Globus pallidus (tissue), 1 donor: ENCODE measurements around the gene RPL35A.
"Not testable (repeated sequence)": the region's sequence is repeated elsewhere in the genome, so short reads cannot be mapped to it uniquely, and the experiment has no call there.

ENCODE experiments used
- DNase-seq: peaks from one replicate; pipeline ENCODE4 v3.0.0-alpha.2; 2015; ENCODE audit warnings: low spot score

Gene RPL35A

DNA sequence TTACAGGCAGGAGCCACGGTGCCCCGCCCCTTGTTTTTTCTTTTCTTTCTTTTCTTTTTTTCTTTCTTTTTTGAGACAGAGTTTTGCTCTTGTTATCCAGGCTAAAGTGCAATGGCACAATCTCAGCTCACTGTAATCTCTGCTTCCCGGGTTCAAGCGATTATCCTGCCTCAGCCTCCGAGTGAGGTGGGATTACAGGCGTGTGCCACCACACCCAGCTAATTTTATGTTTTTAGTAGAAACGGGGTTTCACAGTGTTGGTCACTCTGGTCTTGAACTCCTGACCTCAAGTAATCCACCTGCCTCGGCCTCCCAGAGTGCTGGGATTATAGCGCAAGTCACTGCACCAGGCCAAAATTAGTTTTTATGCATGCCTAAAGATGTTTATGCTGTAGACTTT lies 2.5 kb downstream of the RPL35A start:
- DNase-seq: no peak

DNA sequence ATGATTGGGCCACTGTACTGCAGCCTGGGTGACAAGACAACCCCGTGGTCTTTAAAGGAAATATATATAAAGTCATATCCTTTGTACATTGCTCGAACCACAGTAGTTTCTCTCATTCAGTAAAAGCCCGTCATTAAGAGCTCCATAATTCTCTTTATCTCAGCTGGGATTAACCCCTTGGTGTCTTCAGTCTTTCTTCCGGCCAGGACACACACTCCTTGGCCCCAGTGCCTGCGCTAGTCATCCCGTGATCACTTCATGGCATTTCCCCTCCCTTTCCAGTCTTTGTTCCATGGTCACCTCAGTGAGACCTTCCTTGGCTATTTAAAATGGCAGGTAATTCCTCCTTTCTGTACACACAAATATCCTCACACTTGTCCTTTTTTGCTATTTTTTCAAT lies 3.3 kb downstream of the RPL35A start:
- DNase-seq: no peak

- DNase-seq: no peak
Observed at GRCh38 chr3:197953881-197954280, 3.9 kb downstream of the RPL35A start.

GRCh38 chr3:197955892-197956477 lies 6.0 kb downstream of the RPL35A start:
- no peak for DNase-seq

- no peak for DNase-seq
Observed at GRCh38 chr3:197956626-197956988, 6.6 kb downstream of the RPL35A start.

- DNase-seq: no peak
Observed at GRCh38 chr3:197957790-197958133, 7.8 kb downstream of the RPL35A start.

DNA sequence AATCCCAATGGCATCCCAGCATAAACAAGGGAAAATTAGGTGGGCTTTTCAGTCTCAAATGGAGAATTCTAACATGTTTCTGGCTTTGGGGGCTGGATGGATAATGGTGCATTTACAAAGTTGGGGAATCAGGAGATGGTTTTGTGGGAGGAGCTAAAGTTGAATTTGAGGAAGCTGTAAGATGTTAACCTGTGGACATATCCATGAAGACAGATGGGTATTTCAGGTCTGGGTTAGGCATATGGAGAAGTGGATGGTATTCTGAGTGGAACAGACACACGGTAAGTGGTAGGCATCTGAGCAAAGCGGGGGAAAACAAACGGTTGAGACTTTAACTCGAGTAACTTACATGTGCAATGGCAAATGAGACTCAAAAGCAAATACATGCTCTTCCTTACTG lies 8.4 kb downstream of the RPL35A start:
- DNase-seq: no peak

- not testable (repeated sequence) for DNase-seq
Observed at GRCh38 chr3:197958848-197959247, 8.9 kb downstream of the RPL35A start.

DNA sequence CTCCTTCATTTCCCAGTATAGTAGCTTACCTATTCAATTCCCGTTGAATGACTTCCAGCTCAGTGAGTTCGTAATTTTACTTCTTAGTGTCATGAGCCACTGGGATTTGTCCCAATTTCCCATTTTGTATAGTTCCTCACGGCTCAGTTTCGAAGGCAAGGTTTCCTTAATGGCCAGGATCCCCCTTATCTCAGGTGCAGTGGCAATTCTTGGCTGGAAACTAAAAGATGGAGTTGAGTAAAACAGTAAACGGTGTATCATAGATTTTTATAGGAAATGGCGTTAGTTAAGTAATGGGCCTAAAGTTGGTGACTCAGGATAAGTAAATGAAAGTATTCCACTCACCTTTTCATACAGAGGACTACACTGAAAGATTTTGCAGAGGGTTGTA lies 9.5 kb downstream of the RPL35A start:
- no peak for DNase-seq

- DNase-seq: peak; percentile 96
Observed at GRCh38 chr3:197959891-197960693, 10.1 kb downstream of the RPL35A start, which contains the start of gene LMLN. LMLN (plus strand) TSS chr3:197960217; CDS start chr3:197960246, 29 bp downstream.

GRCh38 chr3:197960694-197961581 lies 10.9 kb downstream of the RPL35A start:
- no peak for DNase-seq

- no peak for DNase-seq
Observed at GRCh38 chr3:197961582-197961945, 11.6 kb downstream of the RPL35A start.

DNA sequence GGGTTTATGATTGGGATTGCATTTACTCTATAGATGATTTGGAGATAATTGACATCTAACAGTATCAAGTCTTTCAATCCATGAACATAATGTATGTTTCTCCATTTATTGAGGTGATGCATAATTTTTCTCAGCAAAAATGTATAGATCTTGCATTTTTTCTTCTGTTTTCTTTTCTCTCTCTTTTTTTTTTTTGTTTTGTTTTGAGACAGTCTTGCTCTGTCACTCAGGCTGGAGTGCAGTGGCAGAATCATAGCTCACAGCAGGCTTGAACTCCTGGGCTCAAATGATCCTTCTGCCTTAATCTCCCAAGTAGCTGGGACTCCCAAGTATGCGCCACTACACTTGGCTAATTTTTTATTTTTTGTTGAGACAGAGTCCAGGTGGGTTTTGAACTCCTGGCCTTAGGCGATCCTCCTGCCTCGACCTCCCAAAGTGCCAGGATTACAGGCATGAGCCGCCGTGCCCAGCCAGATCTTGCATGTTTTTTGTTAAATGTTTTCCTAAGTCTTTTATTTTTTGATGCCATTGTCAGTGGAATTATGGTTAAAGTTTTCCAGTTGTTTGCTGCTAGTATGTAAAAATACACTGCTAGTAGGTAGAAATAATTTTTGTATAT lies 13.1 kb downstream of the RPL35A start:
- no peak for DNase-seq

DNA sequence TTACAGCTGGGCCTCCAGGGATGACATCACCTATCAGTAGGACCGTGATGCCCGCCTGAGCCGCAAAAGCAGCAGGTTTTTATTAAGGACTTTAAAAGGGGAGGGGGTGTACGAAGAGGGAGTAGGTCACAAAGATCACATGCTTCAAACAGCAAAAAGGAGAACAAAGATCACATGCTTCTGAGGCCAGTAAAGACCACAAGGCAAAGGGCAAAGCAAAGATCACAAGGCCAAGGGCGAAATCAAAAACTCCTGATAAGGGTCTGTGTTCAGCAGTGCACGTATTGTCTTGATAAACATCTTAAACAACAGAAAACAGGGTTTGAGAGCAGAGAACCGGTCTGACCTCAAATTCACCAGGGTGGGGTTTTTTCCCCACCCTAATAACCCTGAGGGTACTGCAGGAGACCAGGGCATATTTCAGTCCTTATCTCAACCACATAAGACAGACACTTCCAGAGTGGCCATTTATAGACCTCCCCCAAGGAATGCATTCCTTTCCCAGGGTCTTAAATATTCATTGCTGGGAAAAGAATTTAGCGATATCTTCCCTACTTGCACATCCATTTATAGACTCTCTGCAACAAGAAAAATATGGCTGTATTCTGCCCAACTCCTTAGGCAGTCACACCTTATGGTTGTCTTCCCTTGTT lies 17.5 kb downstream of the RPL35A start:
- DNase-seq: not testable (repeated sequence)

GRCh38 chr3:197970588-197970987 lies 20.6 kb downstream of the RPL35A start:
- DNase-seq: no peak

DNA sequence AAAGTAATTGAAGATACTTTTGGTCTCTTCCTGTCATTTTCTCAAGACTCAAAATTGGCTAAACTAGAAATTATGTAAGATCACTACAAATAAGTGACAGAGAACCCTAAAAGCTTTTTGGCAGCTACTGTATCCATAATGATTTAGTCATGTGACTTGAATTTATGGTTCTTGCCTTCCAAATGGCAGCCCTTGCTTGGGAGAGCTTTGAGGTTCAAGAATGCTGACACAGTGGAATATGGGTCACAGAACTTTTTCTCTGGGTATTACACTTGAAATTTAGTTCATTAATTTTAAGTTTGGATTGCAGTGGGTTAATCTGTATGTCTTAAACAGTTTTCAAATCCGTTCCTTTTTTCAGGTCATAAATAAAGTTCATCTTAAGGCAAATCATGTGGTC lies 24.0 kb downstream of the RPL35A start:
- no peak for DNase-seq

GRCh38 chr3:197975311-197975710 lies 25.3 kb downstream of the RPL35A start:
- DNase-seq: no peak

DNA sequence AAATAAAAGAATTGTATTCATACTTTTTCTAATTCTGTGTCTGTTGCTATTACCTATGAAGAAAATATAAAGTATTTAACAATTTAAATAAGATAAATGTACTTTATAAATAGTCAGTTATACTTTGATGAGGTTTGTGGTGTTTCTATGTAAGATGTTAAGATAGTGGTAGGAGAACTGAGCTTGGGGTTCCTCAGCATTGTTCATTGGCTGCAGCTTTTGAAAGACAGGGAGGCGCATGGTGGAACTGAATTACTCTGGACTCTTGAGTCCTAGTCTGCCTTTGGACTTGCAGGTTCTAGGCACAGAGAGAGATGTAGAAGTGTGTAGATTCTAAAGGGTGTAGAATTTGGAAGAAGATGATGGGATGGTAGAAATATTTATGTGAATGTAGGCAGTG lies 33.1 kb downstream of the RPL35A start:
- DNase-seq: no peak

GRCh38 chr3:197989651-197990050 lies 39.7 kb downstream of the RPL35A start:
- no peak for DNase-seq

GRCh38 chr3:197994736-197995135 lies 44.7 kb downstream of the RPL35A start:
- no peak for DNase-seq

GRCh38 chr3:197996855-197997254 lies 46.9 kb downstream of the RPL35A start:
- no peak for DNase-seq

DNA sequence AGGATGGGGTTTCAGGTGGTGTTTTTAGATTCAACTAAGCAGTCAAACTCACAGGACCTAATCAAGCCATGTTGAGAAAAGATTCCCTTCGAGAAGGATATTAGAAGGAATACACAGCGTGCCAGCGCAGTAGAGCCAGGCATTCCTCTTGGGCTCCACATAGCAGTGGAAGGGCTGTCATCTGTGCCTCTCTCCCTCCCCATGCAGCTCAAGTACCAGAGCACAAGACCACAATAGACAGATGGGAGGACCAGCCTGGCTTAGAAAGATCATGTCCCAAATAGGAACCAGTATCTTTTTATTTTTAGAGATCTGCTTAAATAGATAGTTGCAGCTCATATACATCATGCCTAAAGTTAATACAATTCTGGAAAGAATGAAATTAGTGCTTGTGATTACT lies 47.9 kb downstream of the RPL35A start:
- no peak for DNase-seq
